ENCODE measurements around the gene ZBTB7B. TPM values are rescaled to one million over a fixed set of nuclear protein-coding genes. Genes with fewer than 3 reads are reported as not detected.
A peak's percentile ranks its signal among the peaks of the same experiment; 100 is the strongest.

ZBTB7B gene
- total and polyA plus RNA-seq, 2 donors from 2014 or later: 20.1 to 68.7 TPM

GRCh38 chr1:155044812-155045657 is 42.4 kb downstream of the ZBTB7B start:
- peak in 4 of 5 donors; percentile 60 to 90 (median 70) for DNase-seq
- Histone ChIP-seq H3K36me3 (ENCODE audit: control insufficient read depth in 2 of 3, insufficient read depth in 3 of 3, low read length in 3 of 3) (no peaks in the 10 kb centered on the region), H3K9me3 (ENCODE audit: control insufficient read depth in 2 of 3, insufficient read depth in 1 of 3, low read length in 3 of 3) (no peaks in the 10 kb centered on the region), H3K27ac (ENCODE audit: low read depth in 2 of 2, low read length in 2 of 2) (no peak overlapping the region), H3K4me1 (ENCODE audit: control insufficient read depth in 2 of 3, insufficient read depth in 2 of 3, low read depth in 1 of 3, low read length in 3 of 3) (peaks cover 0 to 6% (median 4%) of the 10 kb centered on the region in 3 donors), H3K9ac (ENCODE audit: low read length in 3 of 3) (no peak overlapping the region), H3K27me3 (ENCODE audit: control insufficient read depth, insufficient read depth, low read length) (no peaks in the 10 kb centered on the region), H3K4me3 (ENCODE audit: low read length in 3 of 3) (no peak overlapping the region)
- FAIRE-seq: no peak
- intact Hi-C loops (cut with DNase I): no loop called here
- TF ChIP-seq, protein P1, sequence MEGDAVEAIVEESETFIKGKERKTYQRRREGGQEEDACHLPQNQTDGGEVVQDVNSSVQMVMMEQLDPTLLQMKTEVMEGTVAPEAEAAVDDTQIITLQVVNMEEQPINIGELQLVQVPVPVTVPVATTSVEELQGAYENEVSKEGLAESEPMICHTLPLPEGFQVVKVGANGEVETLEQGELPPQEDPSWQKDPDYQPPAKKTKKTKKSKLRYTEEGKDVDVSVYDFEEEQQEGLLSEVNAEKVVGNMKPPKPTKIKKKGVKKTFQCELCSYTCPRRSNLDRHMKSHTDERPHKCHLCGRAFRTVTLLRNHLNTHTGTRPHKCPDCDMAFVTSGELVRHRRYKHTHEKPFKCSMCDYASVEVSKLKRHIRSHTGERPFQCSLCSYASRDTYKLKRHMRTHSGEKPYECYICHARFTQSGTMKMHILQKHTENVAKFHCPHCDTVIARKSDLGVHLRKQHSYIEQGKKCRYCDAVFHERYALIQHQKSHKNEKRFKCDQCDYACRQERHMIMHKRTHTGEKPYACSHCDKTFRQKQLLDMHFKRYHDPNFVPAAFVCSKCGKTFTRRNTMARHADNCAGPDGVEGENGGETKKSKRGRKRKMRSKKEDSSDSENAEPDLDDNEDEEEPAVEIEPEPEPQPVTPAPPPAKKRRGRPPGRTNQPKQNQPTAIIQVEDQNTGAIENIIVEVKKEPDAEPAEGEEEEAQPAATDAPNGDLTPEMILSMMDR (IDR thresholded peaks at IDR 0.05; ENCODE audit: borderline replicate concordance, extremely low read depth, insufficient read depth): peak; percentile 79

DNA sequence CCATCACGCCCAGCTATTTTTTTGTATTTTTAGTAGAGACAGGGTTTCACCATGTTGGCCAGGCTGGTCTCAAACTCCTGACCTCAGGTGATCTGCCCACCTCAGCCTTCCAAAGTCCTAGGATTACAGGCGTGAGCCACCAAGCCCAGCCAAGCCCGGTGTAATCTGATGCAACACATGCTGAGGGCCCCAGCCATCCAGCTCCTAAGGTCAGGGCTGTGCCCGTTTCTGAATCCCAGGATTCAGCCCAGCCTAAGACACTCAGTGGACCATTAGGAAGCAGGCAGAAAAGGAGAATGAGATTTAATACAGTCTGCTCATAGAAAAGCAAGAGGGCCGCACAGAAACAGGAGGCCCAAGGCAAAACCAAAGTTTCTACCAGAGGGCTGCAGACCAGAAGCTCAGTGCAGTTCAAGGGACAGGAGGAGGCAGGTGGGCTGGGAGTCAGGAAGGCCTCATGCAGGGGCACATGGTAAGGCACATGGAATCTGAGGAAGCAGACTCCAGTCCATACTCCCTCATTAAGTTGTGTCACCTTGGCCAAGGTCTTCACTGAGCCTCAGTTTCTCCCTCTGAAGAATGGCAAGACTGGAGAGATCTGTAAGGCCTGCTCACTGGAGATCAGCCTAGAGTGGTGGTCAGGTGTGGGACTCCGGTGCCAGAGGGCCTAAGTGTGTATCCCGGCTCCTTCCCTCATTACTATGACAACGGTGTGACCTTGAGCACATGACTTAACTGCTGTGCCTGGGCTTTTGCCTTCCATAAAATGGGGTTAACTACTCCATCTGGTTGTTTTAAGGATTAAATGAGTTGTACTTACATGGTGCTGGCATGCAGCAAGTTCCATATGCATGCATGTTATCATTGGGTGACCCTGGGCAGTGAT is 46.1 kb downstream of the ZBTB7B start:
- Histone ChIP-seq H3K4me3 (ENCODE audit: low read length in 3 of 3) (no peak overlapping the region), H3K36me3 (ENCODE audit: control insufficient read depth in 2 of 3, insufficient read depth in 3 of 3, low read length in 3 of 3) (no peaks in the 10 kb centered on the region), H3K9me3 (ENCODE audit: control insufficient read depth in 2 of 3, insufficient read depth in 1 of 3, low read length in 3 of 3) (no peaks in the 10 kb centered on the region), H3K9ac (ENCODE audit: low read length in 3 of 3) (no peak overlapping the region), H3K27ac (ENCODE audit: low read depth in 2 of 2, low read length in 2 of 2) (no peak overlapping the region), H3K27me3 (ENCODE audit: control insufficient read depth, insufficient read depth, low read length) (no peaks in the 10 kb centered on the region), H3K4me1 (ENCODE audit: control insufficient read depth in 2 of 3, insufficient read depth in 2 of 3, low read depth in 1 of 3, low read length in 3 of 3) (peaks cover 0 to 16% (median 13%) of the 10 kb centered on the region in 3 donors)
- DNase-seq (peak in 1 of 5 donors; percentile 25), FAIRE-seq (no peak)
- intact Hi-C loops (cut with DNase I): no loop called here
- TF ChIP-seq, protein P1 (IDR thresholded peaks at IDR 0.05; ENCODE audit: borderline replicate concordance, extremely low read depth, insufficient read depth): no peak

GRCh38 chr1:155049651-155050559 is 47.3 kb downstream of the ZBTB7B start:
- Histone ChIP-seq H3K4me3 (ENCODE audit: low read length in 3 of 3) (peak overlapping the region in 2 of 3 donors; percentile 73 to 74), H3K36me3 (ENCODE audit: control insufficient read depth in 2 of 3, insufficient read depth in 3 of 3, low read length in 3 of 3) (no peaks in the 10 kb centered on the region), H3K9me3 (ENCODE audit: control insufficient read depth in 2 of 3, insufficient read depth in 1 of 3, low read length in 3 of 3) (no peaks in the 10 kb centered on the region), H3K9ac (ENCODE audit: low read length in 3 of 3) (peak overlapping the region in 2 of 3 donors; percentile 15 to 31), H3K27me3 (ENCODE audit: control insufficient read depth, insufficient read depth, low read length) (no peaks in the 10 kb centered on the region), H3K4me1 (ENCODE audit: control insufficient read depth in 2 of 3, insufficient read depth in 2 of 3, low read depth in 1 of 3, low read length in 3 of 3) (peaks cover 0 to 16% (median 13%) of the 10 kb centered on the region in 3 donors), H3K27ac (ENCODE audit: low read depth in 2 of 2, low read length in 2 of 2) (peak overlapping the region; percentile 78 to 82)
- peak in 2 of 5 donors; percentile 11 to 35 for DNase-seq
- TF ChIP-seq, protein P1 (IDR thresholded peaks at IDR 0.05; ENCODE audit: borderline replicate concordance, extremely low read depth, insufficient read depth): no peak
- intact Hi-C loops (cut with DNase I): no loop called here
- no peak for FAIRE-seq
